Measurements from ENCODE around the gene OSMR.

The OSMR gene

DNA sequence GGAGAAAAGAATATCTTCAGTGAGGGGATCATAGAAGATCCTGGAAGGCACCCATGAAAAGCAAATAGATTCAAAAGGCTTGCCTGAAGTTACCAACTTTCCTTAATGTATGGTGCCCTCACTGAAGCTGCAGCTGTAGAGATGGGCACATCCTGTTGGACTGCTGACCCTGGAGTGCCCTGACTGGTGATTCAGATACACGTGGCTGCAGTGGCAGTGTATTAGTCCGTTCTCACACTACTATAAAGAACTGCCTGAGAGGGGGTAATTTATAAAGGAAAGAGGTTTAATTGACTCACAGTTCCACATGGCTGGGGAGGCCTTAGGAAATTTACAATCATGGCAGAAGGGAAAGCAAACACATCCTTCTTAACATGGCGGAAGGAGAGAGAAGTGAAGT, 80.3 kb downstream of the OSMR start:
- DNase-seq (ENCODE audit: low read depth) = peak; percentile 34

DNA sequence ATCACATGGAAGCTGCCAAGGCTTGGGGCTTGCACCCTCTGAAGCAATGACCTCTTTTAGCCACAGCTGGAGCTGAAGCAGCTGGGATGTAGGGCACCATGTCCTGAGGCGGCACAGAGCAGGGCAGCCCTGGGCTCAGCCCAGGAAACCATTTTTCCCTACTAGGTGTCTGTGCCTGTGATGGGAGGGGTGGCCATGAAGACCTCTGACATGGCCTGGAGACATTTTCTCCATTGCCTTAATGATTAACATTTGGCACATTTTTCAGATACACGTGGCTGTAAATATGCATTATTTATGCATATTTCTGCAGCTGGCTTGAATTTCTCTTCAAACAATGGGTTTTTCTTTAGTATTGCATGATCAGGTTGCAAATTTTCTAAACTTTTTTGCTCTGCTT, 81.7 kb downstream of the OSMR start:
- DNase-seq (ENCODE audit: low read depth) = no peak

DNA sequence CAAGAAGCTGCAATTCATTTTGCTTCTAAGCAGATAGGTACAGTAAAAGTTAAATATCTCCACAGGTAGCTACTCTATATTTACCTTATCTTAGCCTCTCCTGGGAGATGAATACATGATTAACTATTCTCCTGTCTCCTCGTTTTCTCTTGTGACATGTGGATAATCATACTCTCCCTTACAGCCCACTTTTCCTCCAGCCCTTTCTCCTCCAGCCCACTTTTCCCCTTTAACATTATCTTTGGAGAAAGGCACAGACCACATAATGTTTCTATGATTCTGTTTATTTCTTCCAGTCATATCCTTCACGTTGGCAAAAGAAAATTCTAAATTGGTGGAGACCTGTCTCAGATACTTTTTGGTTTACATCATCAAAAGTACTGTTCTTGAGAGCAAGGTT, 84.0 kb downstream of the OSMR start:
- no peak for DNase-seq (ENCODE audit: low read depth)

DNA sequence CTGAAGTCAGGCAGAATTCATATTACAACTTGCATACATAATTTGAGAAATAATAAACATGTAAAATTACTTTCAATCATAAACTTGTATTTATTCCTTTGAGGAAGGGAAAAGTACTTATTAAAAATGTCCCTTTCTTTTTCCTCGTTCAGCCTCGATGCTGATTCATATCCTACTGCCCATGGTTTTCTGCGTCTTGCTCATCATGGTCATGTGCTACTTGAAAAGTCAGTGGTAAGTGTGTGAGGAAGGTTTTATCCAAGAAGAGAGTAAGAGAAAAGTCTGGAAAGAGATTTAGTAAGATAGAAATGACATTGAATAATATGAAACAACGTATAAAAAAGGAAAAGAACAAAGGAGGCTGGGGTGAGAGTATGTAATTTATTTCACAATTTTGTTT, 85.9 kb downstream of the OSMR start:
- no peak for DNase-seq (ENCODE audit: low read depth)

DNA sequence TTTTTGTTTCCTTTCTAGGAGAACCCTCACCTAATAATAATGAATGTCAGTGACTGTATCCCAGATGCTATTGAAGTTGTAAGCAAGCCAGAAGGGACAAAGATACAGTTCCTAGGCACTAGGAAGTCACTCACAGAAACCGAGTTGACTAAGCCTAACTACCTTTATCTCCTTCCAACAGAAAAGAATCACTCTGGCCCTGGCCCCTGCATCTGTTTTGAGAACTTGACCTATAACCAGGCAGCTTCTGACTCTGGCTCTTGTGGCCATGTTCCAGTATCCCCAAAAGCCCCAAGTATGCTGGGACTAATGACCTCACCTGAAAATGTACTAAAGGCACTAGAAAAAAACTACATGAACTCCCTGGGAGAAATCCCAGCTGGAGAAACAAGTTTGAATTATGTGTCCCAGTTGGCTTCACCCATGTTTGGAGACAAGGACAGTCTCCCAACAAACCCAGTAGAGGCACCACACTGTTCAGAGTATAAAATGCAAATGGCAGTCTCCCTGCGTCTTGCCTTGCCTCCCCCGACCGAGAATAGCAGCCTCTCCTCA, 87.1 kb downstream of the OSMR start:
- no peak for DNase-seq (ENCODE audit: low read depth)

DNA sequence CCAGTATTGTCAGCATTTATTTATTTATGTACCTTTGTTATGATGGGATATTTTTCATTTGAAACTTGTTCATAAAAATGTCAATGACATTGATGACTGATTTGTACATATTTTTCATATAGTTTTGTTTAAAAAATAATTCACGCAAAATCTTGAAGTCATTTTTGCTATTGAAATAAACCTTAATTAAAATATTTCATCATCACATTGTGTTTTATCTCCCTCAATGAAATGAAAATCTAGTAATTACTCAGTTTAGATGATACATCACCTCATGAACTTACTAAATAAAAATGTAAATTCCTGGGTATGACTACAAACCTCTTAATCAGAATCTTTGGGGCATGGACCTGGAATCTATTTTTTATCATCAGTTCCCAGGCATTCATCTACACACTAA, 89.6 kb downstream of the OSMR start:
- DNase-seq (ENCODE audit: low read depth) = no peak

DNA sequence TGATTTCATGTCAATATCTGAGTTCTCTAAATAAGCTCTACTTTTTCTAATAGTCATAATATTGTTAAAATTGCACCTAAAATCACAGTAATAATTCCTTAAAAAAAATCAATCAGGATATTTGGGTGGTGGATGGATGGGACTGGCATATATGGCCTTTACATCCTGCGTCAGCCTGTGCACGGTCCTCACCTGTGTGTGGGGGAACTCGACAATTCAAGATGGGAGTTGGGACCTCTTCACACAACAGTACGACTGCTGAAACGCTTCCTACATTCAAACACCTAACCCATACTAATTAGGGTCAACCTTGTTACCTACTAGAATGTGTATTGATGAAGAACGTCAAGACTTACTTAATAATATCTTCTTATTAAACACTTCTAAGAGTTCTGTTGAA, 90.5 kb downstream of the OSMR start:
- no peak for DNase-seq (ENCODE audit: low read depth)

DNA sequence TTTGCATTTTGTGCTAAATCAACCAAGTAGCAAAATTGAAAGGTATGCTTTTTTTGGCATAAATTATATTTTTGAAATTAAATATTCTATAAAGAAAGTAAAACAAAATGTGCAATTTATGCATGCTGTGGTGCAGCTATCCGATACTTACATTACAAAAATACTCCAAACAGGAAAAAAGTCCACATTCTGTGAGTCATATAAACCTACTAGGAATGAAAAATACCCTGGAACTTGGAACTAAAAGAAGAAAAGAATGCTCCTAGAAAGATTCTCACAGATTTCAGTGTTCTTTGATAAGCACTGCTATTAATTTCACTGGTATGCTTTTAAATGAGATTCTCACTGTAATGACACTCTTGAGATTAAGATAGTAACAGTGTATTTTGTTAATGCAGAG, 92.6 kb downstream of the OSMR start:
- DNase-seq (ENCODE audit: low read depth) = no peak

DNA sequence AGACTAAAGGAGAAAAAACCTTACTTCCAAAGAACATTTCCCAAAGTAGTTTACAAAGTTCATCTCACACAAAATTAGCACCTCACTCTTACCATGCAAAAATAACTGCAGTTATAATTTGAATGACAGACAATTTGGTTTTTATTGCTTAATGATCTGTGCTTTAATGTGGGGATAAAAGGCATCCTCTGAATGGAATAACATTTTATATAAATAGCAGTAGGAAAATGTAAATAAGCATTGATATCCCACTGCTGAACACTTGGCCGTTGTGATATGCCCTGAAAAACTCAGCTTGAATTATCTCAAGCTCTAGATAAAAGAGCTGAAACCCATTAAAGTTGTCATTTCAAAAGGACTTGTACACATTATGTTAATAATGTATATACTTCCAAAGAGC, 93.2 kb downstream of the OSMR start:
- DNase-seq (ENCODE audit: low read depth) = no peak

DNA sequence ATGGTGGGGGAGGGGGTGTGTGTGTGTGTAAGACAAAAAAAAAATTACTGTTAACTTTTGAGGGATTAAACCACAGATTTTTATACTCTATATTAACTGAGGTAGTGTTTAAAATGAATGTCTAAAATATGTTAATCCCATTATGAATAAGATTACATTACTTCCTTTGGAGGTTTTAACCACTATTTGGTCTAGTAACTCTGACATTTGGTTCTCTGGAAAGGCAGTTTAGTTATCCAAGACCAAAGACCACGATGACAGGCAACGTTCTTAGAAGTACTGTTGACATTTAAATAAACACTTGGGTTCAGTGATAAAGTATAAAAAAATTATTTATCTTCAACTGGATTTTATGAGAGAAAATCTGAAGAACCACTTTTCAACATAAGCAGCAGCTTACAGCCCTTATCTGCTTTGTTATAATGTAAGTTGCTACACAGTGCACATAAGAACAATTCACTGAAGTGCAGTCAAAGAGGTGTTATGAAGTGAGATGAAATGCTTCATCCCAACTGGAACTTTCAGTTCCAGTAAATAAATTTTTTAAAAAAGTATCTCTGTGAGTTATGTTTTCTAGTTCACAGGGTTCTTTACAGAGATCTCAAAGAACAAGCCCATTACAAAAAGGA, 94.5 kb downstream of the OSMR start:
- no peak for DNase-seq (ENCODE audit: low read depth)

DNA sequence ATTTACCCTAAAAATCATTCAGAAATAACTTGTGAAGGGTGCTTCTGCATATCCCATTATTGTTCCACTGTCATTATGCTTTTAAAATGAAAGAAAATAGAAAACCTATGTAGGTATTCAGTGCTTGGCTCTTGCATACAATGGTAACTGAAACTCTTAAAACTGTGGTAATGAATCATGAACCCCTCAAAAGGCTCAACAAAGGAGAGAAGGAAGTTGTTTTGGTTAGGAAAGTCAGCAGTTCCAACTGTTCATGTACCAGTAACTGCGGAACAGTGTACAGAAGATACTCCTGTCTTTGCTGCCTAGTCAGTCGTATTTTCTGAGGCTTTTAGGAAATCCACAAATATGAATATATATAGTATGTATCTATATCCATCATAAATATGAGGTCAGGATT, 96.1 kb downstream of the OSMR start:
- DNase-seq (ENCODE audit: low read depth) = no peak

DNA sequence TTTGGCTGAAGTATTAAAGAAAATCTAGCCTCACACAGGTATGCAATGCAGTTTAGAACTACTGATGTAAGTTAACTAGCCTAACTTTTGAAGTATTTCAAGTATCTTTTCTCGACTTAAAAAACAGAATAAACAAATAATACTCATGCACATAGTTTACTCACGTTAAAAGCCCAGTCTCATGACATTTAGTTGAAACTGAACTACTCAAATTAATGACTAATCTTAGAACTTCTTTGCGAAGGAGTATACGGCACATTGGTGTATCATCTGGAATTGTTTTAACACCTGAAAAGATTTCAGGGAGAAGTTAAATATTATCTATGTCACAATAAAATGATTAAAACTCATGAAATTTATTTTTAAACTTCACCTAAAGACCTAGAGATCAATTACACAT, 98.5 kb downstream of the OSMR start:
- no peak for DNase-seq (ENCODE audit: low read depth)

DNA sequence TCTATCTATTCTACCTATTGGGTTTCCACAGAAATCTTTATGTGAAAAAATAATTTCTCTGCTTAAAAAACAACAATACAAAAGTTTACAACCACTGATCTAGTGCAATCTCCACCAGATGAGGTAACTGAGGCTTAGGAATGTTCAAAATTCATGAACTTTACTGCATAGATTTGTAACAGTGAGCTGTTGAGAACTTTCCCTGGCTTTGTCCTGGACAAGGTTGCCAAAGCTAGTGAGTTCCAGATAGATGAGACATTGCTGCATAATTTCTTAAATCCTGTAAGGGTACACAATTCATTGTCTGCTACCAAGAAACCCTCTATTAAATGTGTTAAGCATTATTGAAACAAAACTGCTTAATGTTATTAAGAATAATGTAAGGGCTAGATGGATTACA, 102.7 kb downstream of the OSMR start:
- DNase-seq (ENCODE audit: low read depth) = no peak

DNA sequence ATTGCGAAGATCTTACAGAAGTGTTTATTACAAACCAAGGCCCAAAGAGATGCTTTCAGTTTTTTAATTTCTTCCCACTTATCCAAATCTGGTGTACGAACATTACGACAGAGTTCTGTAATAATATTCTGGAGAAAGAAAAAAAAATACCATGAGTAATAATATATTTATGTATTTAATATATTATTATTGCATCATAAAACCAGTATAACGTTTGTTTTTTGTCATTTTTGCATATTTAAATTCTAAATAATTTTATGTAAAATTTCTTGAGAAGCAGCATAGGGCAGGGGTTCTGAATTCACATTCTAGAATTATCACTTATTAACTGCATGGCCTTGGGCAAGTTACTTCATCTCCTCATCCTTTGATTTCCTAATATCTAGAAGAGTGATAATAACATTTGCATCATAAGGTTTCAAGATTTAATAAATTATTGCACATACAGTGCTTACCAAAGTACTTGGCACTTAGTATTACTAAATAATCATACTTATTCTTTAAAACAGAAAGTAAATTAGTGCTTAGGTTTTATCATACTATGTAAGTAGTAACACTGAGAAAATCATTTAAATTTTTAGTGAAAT, 107.7 kb downstream of the OSMR start:
- no peak for DNase-seq (ENCODE audit: low read depth)

DNA sequence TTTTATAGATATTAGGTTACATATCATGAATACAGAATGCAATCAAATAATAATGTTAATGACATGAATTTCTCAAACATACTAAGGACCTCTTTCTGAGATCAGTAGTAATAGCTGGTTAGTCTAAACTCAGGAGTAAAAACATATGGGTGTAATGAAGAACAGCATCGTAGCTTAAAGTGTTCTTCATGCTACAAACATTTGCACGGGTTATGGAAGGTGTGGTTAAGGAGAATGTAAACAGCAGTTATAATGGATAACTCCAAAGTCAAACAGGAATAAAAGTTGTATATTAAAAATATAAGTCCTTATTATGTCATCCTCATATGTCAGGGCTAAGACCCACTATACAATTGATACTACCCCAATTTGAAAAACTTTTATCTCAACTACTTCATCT, 115.9 kb downstream of the OSMR start:
- no peak for DNase-seq (ENCODE audit: low read depth)

DNA sequence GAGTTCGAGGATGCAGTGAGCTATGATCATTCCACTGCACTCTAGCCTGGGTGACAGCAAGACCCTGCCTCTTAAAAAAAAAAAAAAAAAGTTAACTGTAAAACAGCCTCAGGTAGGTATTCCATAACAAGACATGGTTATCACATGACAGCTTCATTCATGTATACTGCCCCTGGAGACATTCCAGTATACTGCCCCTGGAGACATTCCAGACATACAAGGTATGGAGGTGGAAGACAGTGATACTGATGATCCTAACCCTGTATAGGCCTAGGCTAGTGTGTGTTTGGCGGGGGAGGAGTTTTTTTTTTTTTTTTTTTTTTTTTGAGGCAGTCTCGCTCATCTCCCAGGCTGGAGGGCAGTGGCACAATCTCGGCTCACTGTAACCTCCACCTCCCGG, 122.9 kb downstream of the OSMR start:
- no peak for DNase-seq (ENCODE audit: low read depth)

DNA sequence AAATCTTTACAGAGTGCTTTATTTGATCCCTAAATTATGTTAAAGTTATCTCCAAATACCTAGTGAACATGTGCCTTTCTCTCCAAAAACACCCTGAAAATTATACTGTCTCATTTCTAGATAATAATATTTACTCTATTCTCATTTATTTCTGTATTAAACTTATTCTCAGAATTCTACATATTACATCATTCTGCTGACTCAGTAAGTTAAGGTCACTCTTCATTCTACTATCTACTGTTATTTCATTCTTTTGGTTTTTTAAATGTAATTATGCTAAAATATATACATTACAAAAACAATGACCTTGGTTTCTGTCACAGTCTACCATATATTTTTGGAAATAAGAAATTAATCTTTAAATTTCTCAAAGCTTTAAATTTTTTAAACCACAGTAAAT, 132.2 kb downstream of the OSMR start:
- DNase-seq (ENCODE audit: low read depth) = no peak

DNA sequence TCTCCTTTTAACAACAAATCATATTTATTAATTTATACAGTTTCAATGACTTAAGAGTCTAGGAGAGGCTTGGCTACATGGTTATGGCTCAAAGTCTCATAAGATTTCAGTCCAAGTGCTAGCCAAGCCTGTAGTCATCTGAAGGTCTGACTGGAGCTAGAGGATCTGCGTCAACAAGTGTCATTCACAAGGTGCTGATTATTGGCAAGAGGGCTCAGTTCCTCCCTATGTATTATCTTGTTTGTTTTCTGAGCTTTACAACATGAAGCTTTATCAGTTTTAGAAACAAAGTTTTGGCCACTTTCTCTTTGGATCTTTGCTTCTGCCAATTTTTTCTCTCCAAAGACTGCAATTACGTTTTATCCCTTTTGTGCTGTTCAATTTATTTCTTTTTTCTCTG, 133.7 kb downstream of the OSMR start:
- no peak for DNase-seq (ENCODE audit: low read depth)

Data from HS-5 (cell line).